ENCODE measurements around the gene PRPF6.

- TF ChIP-seq TRIM24 (CRISPR knock-in tag; IDR thresholded peaks at IDR 0.05): no peak
- no peak for TF ChIP-seq ZKSCAN8 (CRISPR knock-in tag; IDR thresholded peaks at IDR 0.05; ENCODE audit: borderline replicate concordance)
Measured at GRCh38 chr20:63958471-63958870, 22.5 kb upstream of the PRPF6 start.

Measured in HepG2 (cell line).